Esophagus muscularis mucosa (tissue), 4 donors: ENCODE results near the gene ATP13A5.

Source experiments
- CTCF ChIP-seq, 3 experiments: fragments of 200-600 bp in 2 of 3; fragments of 450-650 bp in 1 of 3; sonication (generic) in 2 of 3; IDR thresholded peaks; one replicate each; pipeline ENCODE4 v1.5.1; 2017 to 2019; ENCODE audit warnings: antibody characterized with exemption in 3 of 3, mild to moderate bottlenecking in 2 of 3, moderate library complexity in 1 of 3
- EP300 ChIP-seq: sonication (generic); formaldehyde crosslinking; IDR thresholded peaks from one replicate; pipeline ENCODE4 v1.6.1; 2017; ENCODE audit warnings: antibody characterized with exemption
- POLR2A ChIP-seq: fragments of 450-650 bp; IDR thresholded peaks from one replicate; pipeline ENCODE4 v1.6.1; 2017; ENCODE audit warnings: antibody characterized with exemption, moderate library complexity, mild to moderate bottlenecking, low read depth
- POLR2AphosphoS5 ChIP-seq, 2 donors: sonication (generic); formaldehyde crosslinking; IDR thresholded peaks; one replicate each; pipeline ENCODE4 v1.6.1; 2017; ENCODE audit warnings: antibody characterized with exemption in 2 of 2

- no peak for TF ChIP-seq CTCF (IDR thresholded peaks at IDR 0.05)
- no peak for TF ChIP-seq POLR2A
- TF ChIP-seq POLR2AphosphoS5 (IDR thresholded peaks at IDR 0.05): no peak
- no peak for TF ChIP-seq EP300
Observed at GRCh38 chr3:193350744-193351143, 27.8 kb downstream of the ATP13A5 start.
